Smooth muscle cell (in vitro differentiated cells): ENCODE measurements around the gene ACOXL. TPM values are rescaled to one million over a fixed set of nuclear protein-coding genes. Genes with fewer than 3 reads are reported as not detected.

ENCODE experiments used
- DNase-seq: peaks from one replicate; lab custom pipeline; 2025; ENCODE audit not compliant: unreplicated experiment; lab: John Stamatoyannopoulos, UW
- H2AFZ ChIP-seq: fragments of 200-600 bp; sonication (generic); 2 replicates; pipeline ENCODE4 v1.6.0; 2016; ENCODE audit warnings: antibody characterized with exemption, low read depth, mild to moderate bottlenecking
- H3F3A ChIP-seq: fragments of 200-600 bp; sonication (generic); 2 replicates; pipeline ENCODE4 v1.6.0; 2017; ENCODE audit warnings: antibody characterized with exemption, low read depth
- H3K27ac ChIP-seq: fragments of 200-600 bp; sonication (generic); 2 replicates; pipeline ENCODE4 v1.5.1; 2016; ENCODE audit warnings: low read depth, mild to moderate bottlenecking
- H3K27me3 ChIP-seq: fragments of 200-600 bp; sonication (generic); 2 replicates; pipeline ENCODE4 v1.6.1; 2016; ENCODE audit warnings: low read depth, mild to moderate bottlenecking
- H3K36me3 ChIP-seq: fragments of 200-600 bp; sonication (generic); 2 replicates; pipeline ENCODE4 v1.5.1; 2016; ENCODE audit warnings: low read depth
- H3K4me1 ChIP-seq: fragments of 200-600 bp; sonication (generic); 2 replicates; pipeline ENCODE4 v1.5.1; 2016; ENCODE audit warnings: low read depth
- H3K4me2 ChIP-seq: fragments of 200-600 bp; sonication (generic); 2 replicates; pipeline ENCODE4 v1.6.0; 2016; ENCODE audit warnings: mild to moderate bottlenecking
- H3K4me3 ChIP-seq: fragments of 200-600 bp; sonication (generic); 2 replicates; pipeline ENCODE4 v1.5.1; 2016; ENCODE audit warnings: mild to moderate bottlenecking
- H3K79me2 ChIP-seq: fragments of 200-600 bp; sonication (generic); 2 replicates; pipeline ENCODE4 v1.6.0; 2016; ENCODE audit warnings: low read depth, mild to moderate bottlenecking
- H3K9ac ChIP-seq: fragments of 200-600 bp; sonication (generic); 2 replicates; pipeline ENCODE4 v1.6.0; 2016; ENCODE audit warnings: low read depth
- H3K9me3 ChIP-seq: fragments of 200-600 bp; sonication (generic); replicated peaks from 2 replicates; pipeline ENCODE4 v1.5.1; 2016; ENCODE audit warnings: low read depth
- H4K20me1 ChIP-seq: fragments of 200-600 bp; sonication (generic); 2 replicates; pipeline ENCODE4 v1.6.0; 2016; ENCODE audit warnings: low read depth
- WGBS: methylation state at CpG from one replicate; pipeline ENCODE4 v1.1.7; 2016; ENCODE audit warnings: low lambda C conversion rate; 5-methylcytosine and 5-hydroxymethylcytosine counted together
- polyA plus RNA-seq: library from polyadenylated mRNA; unstranded; fragments of >200 nt; fragmentation: Nextera tagmentation; extraction: Ambion mirVana; gene quantifications from 2 replicates; pipeline ENCODE4 v1.2.1, GENCODE V29; 2016
- total RNA-seq: library from RNA; depleted of rRNA; stranded (reverse); fragments of >200 nt; gene quantifications from 2 replicates; pipeline ENCODE4 v1.2.3, GENCODE V29; 2014
- TF ChIP-seq, protein P1 (sequence below): fragments of 200-600 bp; sonication (generic); IDR thresholded peaks from 2 replicates; pipeline ENCODE4 v1.5.1; 2017; ENCODE audit warnings: borderline replicate concordance, mild to moderate bottlenecking, antibody characterized with exemption; ENCODE audit not compliant: insufficient read depth, poor library complexity, severe bottlenecking

ACOXL gene
- total and polyA plus RNA-seq, 2 experiments from 2014 or later: not detected

DNA sequence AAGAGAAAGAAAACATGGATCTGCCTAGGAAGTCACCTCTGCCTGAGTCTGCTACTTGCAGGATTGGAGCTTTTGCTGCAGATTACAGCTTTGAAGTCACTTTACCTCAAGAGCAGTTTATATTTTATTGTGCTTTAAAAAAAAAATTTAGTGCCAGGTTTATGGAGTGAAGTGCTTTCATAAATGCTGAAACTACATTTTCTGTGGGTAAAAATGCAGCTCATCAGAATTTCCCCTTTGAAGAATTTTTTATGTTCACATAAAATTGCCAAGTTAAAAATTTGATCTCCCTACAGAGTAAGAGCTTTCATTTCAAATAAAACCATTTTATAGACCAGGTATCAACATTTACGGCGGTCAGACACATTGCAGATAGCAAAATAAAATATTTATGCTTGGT, 413.6 kb downstream of the ACOXL start:
- WGBS: 100% methylated on average over 2 of the region's 2 CpGs
- DNase-seq: no peak
- TF ChIP-seq, protein P1, sequence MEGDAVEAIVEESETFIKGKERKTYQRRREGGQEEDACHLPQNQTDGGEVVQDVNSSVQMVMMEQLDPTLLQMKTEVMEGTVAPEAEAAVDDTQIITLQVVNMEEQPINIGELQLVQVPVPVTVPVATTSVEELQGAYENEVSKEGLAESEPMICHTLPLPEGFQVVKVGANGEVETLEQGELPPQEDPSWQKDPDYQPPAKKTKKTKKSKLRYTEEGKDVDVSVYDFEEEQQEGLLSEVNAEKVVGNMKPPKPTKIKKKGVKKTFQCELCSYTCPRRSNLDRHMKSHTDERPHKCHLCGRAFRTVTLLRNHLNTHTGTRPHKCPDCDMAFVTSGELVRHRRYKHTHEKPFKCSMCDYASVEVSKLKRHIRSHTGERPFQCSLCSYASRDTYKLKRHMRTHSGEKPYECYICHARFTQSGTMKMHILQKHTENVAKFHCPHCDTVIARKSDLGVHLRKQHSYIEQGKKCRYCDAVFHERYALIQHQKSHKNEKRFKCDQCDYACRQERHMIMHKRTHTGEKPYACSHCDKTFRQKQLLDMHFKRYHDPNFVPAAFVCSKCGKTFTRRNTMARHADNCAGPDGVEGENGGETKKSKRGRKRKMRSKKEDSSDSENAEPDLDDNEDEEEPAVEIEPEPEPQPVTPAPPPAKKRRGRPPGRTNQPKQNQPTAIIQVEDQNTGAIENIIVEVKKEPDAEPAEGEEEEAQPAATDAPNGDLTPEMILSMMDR: no peak
- peaks cover 16% of the 10 kb centered on the region for H3K4me1 ChIP-seq
- H3K4me3 ChIP-seq: no peak overlapping the region
- H2AFZ ChIP-seq: no peak overlapping the region
- no peak overlapping the region for H3K9ac ChIP-seq
- no peak overlapping the region for H3K27ac ChIP-seq
- H3K4me2 ChIP-seq: no peak overlapping the region
- H3F3A ChIP-seq: peaks cover 2% of the 10 kb centered on the region
- H3K9me3 ChIP-seq: no peaks in the 10 kb centered on the region
- H3K79me2 ChIP-seq: peaks cover 18% of the 10 kb centered on the region
- H4K20me1 ChIP-seq: peaks cover 65% of the 10 kb centered on the region
- H3K27me3 ChIP-seq: no peaks in the 10 kb centered on the region
- no peaks in the 10 kb centered on the region for H3K36me3 ChIP-seq

DNA sequence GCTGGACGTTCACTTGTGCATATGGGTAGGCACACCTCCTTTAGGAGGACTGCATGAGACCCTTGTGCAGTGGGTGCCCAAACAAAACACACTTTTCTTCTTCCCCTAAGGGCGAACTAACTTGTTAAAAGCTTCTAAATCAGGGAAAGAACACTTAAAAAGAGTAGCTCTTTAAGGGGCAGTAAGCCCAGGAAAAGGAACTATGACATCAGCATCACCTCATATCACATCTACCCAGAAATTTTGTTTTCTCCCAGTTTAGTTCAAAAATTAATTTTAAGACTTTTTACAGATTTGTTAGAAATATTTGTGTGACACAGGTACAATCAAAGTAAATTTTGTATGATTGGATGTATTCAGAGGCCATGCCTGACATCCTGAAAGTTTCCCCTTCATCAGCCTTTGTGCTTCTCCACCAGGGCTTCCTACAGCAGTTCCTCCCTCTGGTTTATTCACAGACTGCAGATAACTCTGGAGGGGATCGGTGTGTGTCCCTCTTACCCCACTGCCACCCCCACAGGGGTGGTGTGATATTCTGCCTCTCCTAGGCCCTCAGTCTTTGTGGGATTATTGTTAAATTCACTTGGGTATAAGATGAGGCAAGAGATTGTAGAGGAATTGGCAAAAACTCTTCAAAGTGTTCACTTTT, 416.0 kb downstream of the ACOXL start:
- no peak overlapping the region for H3K9ac ChIP-seq
- H3F3A ChIP-seq: peaks cover 2% of the 10 kb centered on the region
- H2AFZ ChIP-seq: no peak overlapping the region
- H4K20me1 ChIP-seq: peaks cover 62% of the 10 kb centered on the region
- H3K27me3 ChIP-seq: no peaks in the 10 kb centered on the region
- no peaks in the 10 kb centered on the region for H3K9me3 ChIP-seq
- peaks cover 16% of the 10 kb centered on the region for H3K4me1 ChIP-seq
- TF ChIP-seq, protein P1: no peak
- peaks cover 18% of the 10 kb centered on the region for H3K79me2 ChIP-seq
- WGBS: 74% methylated on average over 3 of the region's 3 CpGs
- no peak for DNase-seq
- no peaks in the 10 kb centered on the region for H3K36me3 ChIP-seq
- H3K27ac ChIP-seq: no peak overlapping the region
- H3K4me3 ChIP-seq: no peak overlapping the region
- H3K4me2 ChIP-seq: no peak overlapping the region

DNA sequence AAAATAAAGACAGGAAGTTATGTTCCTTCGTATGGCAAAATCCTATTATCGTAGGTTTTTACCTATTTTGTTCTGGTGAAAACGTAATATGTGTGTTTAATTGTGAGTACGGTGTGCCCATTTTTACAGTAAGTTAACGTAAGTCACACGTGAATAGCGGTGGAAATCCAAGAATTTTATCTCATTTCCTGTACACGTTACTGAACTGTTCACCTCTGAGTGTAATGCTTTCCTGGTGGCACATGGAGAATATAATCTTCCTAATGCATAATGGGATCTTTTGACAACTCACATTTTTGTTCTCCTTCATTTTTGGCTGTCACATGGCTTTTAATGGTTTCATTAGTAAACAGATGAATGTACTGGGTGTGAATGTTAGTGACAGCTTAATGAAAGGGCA, 416.6 kb downstream of the ACOXL start:
- Histone ChIP-seq H3K27ac (no peak overlapping the region), H3K4me2 (no peak overlapping the region), H3K79me2 (peaks cover 19% of the 10 kb centered on the region), H3K27me3 (no peaks in the 10 kb centered on the region), H4K20me1 (peaks cover 65% of the 10 kb centered on the region), H2AFZ (no peak overlapping the region), H3K36me3 (no peaks in the 10 kb centered on the region), H3K9ac (no peak overlapping the region), H3F3A (peaks cover 2% of the 10 kb centered on the region), H3K9me3 (no peaks in the 10 kb centered on the region), H3K4me3 (no peak overlapping the region), H3K4me1 (peaks cover 16% of the 10 kb centered on the region)
- TF ChIP-seq, protein P1: no peak
- 89% methylated on average over 8 of the region's 8 CpGs for WGBS
- DNase-seq: no peak

DNA sequence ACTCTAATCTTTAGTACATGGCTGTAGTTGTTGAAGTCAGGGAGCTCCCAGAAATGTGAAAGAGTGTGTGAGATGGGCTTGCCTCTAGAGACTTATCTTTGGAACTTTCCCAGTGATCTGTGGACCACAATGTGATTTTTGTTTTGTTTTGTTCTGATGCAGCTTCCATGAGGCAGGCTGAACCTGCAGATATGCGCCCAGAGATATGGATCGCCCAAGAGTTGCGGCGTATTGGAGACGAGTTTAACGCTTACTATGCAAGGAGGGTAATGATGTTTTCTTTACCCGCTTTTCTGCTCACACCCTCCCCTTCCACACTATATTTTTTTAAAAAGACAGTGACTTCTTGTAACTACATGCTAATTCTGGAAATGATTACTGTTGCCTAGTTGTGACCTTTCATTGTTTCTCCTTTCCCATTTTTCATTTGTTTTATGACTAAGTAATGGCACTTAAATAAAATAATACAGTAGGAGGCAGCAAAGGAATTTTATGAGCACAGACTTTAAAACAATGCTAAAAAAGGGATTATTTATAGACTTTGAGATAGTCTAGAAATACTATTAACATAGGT, 417.6 kb downstream of the ACOXL start:
- Histone ChIP-seq H3F3A (peaks cover 2% of the 10 kb centered on the region), H3K4me3 (no peak overlapping the region), H3K27ac (no peak overlapping the region), H3K36me3 (no peaks in the 10 kb centered on the region), H4K20me1 (peaks cover 73% of the 10 kb centered on the region), H3K79me2 (peaks cover 26% of the 10 kb centered on the region), H3K4me1 (peaks cover 16% of the 10 kb centered on the region), H3K4me2 (no peak overlapping the region), H3K9ac (no peak overlapping the region), H3K9me3 (no peaks in the 10 kb centered on the region), H3K27me3 (no peaks in the 10 kb centered on the region), H2AFZ (no peak overlapping the region)
- TF ChIP-seq, protein P1: no peak
- over 99% methylated on average over 7 of the region's 7 CpGs for WGBS
- no peak for DNase-seq
